ENCODE measurements around the gene KLHDC7B.

GRCh38 chr22:50553310-50553709 lies 7.6 kb downstream of the KLHDC7B start:
- TF ChIP-seq, protein P1, sequence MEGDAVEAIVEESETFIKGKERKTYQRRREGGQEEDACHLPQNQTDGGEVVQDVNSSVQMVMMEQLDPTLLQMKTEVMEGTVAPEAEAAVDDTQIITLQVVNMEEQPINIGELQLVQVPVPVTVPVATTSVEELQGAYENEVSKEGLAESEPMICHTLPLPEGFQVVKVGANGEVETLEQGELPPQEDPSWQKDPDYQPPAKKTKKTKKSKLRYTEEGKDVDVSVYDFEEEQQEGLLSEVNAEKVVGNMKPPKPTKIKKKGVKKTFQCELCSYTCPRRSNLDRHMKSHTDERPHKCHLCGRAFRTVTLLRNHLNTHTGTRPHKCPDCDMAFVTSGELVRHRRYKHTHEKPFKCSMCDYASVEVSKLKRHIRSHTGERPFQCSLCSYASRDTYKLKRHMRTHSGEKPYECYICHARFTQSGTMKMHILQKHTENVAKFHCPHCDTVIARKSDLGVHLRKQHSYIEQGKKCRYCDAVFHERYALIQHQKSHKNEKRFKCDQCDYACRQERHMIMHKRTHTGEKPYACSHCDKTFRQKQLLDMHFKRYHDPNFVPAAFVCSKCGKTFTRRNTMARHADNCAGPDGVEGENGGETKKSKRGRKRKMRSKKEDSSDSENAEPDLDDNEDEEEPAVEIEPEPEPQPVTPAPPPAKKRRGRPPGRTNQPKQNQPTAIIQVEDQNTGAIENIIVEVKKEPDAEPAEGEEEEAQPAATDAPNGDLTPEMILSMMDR (IDR thresholded peaks at IDR 0.05; ENCODE audit: poor library complexity), result no peak
- no peak for TF ChIP-seq EZH2phosphoT487 (IDR thresholded peaks at IDR 0.05; ENCODE audit: low read depth, severe bottlenecking, unreplicated experiment)

Measured in hepatocyte (in vitro differentiated cells).